HCT116 (cell line): ENCODE results near the gene PCSK6. TPM values are rescaled to one million over a fixed set of nuclear protein-coding genes. Genes with fewer than 3 reads are reported as not detected.

Source experiments
- ATAC-seq: fragments of 200-7000 bp; cut with Tn5 transposase; 2 replicates; pipeline ENCODE4 v1.9.1; 2020; ENCODE audit warnings: mild to moderate bottlenecking, moderate library complexity
- BruUV-seq: library from RNA; stranded (reverse); fragments of 400-500 nt; replicated peaks from 2 replicates; lab custom pipeline; 2021; lab: Mats Ljungman, UMichigan
- CTCF ChIA-PET: fragments of 300-600 bp; sonication (Branson Sonifier 250); formaldehyde crosslinking; loops from one replicate; lab custom pipeline; 2021; ENCODE audit warnings: antibody characterized with exemption; lab: Charles Lee
- POLR2A ChIA-PET: fragments of 300-600, 350-600 bp; sonication (Branson Sonifier 250); formaldehyde crosslinking; loops from one replicate; lab custom pipeline; 2021; ENCODE audit warnings: antibody characterized with exemption; lab: Charles Lee
- RAD21 ChIA-PET, 2 experiments: fragments of 300-600 bp; sonication (Branson Sonifier 250); formaldehyde crosslinking; loops; one replicate each; lab custom pipeline; 2023; ENCODE audit warnings: low total read pairs in 2 of 2; ENCODE audit not compliant: uncharacterized antibody in 2 of 2, unreplicated experiment in 2 of 2, low non-redundant PET in 1 of 2; lab: Charles Lee
- DNase-seq: peaks from one replicate; pipeline ENCODE4 v3.0.0-alpha.2; 2010; ENCODE audit warnings: low read depth, low spot score
- H2AFZ ChIP-seq: fragments of 200-600 bp; shearing (Covaris generic), sonication (generic); 2 replicates; pipeline ENCODE4 v1.6.1; 2017; ENCODE audit warnings: low read depth, mixed run types, mixed read lengths, antibody characterized with exemption, low read length; ENCODE audit not compliant: poor library complexity, severe bottlenecking
- H3K27ac ChIP-seq: 2 replicates; pipeline ENCODE4 v1.5.1; 2012; ENCODE audit warnings: low read depth, low read length
- H3K27me3 ChIP-seq: fragments of 200-600 bp; sonication (generic); 2 replicates; pipeline ENCODE4 v1.6.1; 2016; ENCODE audit warnings: mixed run types, low read length, mixed read lengths; ENCODE audit not compliant: insufficient read depth
- H3K36me3 ChIP-seq, 2 experiments: fragments of 200-500 bp in 1 of 2; fragments of 200-600 bp in 1 of 2; sonication (Bioruptor generic) in 1 of 2; sonication (generic) in 1 of 2; 2 replicates each; pipeline versions ENCODE4 v1.5.1 to v1.6.1; 2014 to 2016; ENCODE audit warnings: low read length in 2 of 2, inconsistent platforms in 1 of 2, mixed read lengths in 1 of 2, mixed run types in 1 of 2; ENCODE audit not compliant: insufficient read depth in 2 of 2, control insufficient read depth in 1 of 2
- H3K4me1 ChIP-seq, 2 experiments: fragments of 200-600 bp in 1 of 2; sonication (generic) in 1 of 2; 2 replicates each; pipeline versions ENCODE4 v1.5.1 to v1.6.1; 2012 to 2017; ENCODE audit warnings: low read length in 2 of 2, inconsistent platforms in 1 of 2, mild to moderate bottlenecking in 1 of 2, mixed read lengths in 1 of 2, mixed run types in 1 of 2, moderate library complexity in 1 of 2; ENCODE audit not compliant: insufficient read depth in 2 of 2, control insufficient read depth in 1 of 2
- H3K4me2 ChIP-seq: fragments of 200-600 bp; sonication (generic); 2 replicates; pipeline ENCODE4 v1.6.1; 2017; ENCODE audit warnings: mixed run types, low read length, mixed read lengths
- H3K4me3 ChIP-seq, 2 experiments: fragments of 200-600 bp in 1 of 2; sonication (generic) in 1 of 2; replicated peaks in 1 of 2; 2 replicates each; pipeline ENCODE4 v1.5.1; 2011 to 2016; ENCODE audit warnings: low read length in 2 of 2, control low read depth in 1 of 2, low read depth in 1 of 2, mild to moderate bottlenecking in 1 of 2, mixed read lengths in 1 of 2, mixed run types in 1 of 2
- H3K79me2 ChIP-seq: fragments of 200-600 bp; sonication (generic); 2 replicates; pipeline ENCODE4 v1.6.1; 2017; ENCODE audit warnings: mild to moderate bottlenecking, mixed run types, low read length, moderate library complexity, mixed read lengths; ENCODE audit not compliant: insufficient read depth
- H3K9ac ChIP-seq: fragments of 200-600 bp; sonication (generic); 2 replicates; pipeline ENCODE4 v1.6.1; 2016; ENCODE audit warnings: low read length, mixed read lengths
- H3K9me2 ChIP-seq: fragments of 200-600 bp; sonication (generic), shearing (Covaris generic); 2 replicates; pipeline ENCODE4 v1.6.1; 2017; ENCODE audit warnings: mixed run types, mild to moderate bottlenecking, moderate library complexity; ENCODE audit not compliant: insufficient read depth
- H3K9me3 ChIP-seq, 2 experiments: fragments of 200-500 bp in 1 of 2; fragments of 200-600 bp in 1 of 2; sonication (Bioruptor generic) in 1 of 2; sonication (generic) in 1 of 2; 2 replicates each; pipeline ENCODE4 v1.6.1; 2014 to 2017; ENCODE audit warnings: low read length in 2 of 2, mixed read lengths in 2 of 2, inconsistent platforms in 1 of 2, low read depth in 1 of 2, mild to moderate bottlenecking in 1 of 2, mixed run types in 1 of 2, moderate library complexity in 1 of 2; ENCODE audit not compliant: control insufficient read depth in 1 of 2, insufficient read depth in 1 of 2
- H4K20me1 ChIP-seq: fragments of 200-600 bp; sonication (generic), shearing (Covaris generic); 2 replicates; pipeline ENCODE4 v1.6.1; 2017; ENCODE audit warnings: mixed run types, mild to moderate bottlenecking, moderate library complexity; ENCODE audit not compliant: insufficient read depth
- ATF3 ChIP-seq: IDR thresholded peaks from 2 replicates; pipeline ENCODE4 v1.6.1; 2012
- CEBPB ChIP-seq: IDR thresholded peaks from 2 replicates; pipeline ENCODE4 v1.6.1; 2012; ENCODE audit warnings: low read depth
- CTCF ChIP-seq, 3 experiments: fragments of 200-600 bp in 1 of 3; sonication (generic) in 1 of 3; IDR thresholded peaks in 2 of 3; conservative IDR thresholded peaks in 1 of 3; 2 replicates each; pipeline ENCODE4 v1.5.1; 2012 to 2017; ENCODE audit warnings: low read depth in 2 of 3, low read length in 2 of 3, antibody characterized with exemption in 1 of 3, borderline replicate concordance in 1 of 3, control low read depth in 1 of 3, mild to moderate bottlenecking in 1 of 3, mixed read lengths in 1 of 3, mixed run types in 1 of 3, moderate library complexity in 1 of 3; ENCODE audit not compliant: insufficient read depth in 1 of 3
- EGR1 ChIP-seq: IDR thresholded peaks from 2 replicates; pipeline ENCODE4 v1.6.1; 2012; ENCODE audit warnings: low read depth
- ELF1 ChIP-seq: IDR thresholded peaks from 2 replicates; pipeline ENCODE4 v1.6.1; 2012; ENCODE audit warnings: low read depth, borderline replicate concordance
- EZH2 ChIP-seq: fragments of 200-600 bp; sonication (generic); IDR thresholded peaks from 2 replicates; pipeline ENCODE4 v1.6.1; 2017; ENCODE audit warnings: antibody characterized with exemption, mixed run types
- EZH2phosphoT487 ChIP-seq: fragments of 200-600 bp; IDR thresholded peaks from 2 replicates; pipeline ENCODE4 v1.6.1; 2018; ENCODE audit warnings: antibody characterized with exemption, borderline replicate concordance
- FOSL1 ChIP-seq: IDR thresholded peaks from 2 replicates; pipeline ENCODE4 v1.6.1; 2012; ENCODE audit warnings: low read depth
- JUND ChIP-seq: IDR thresholded peaks from 2 replicates; pipeline ENCODE4 v1.6.1; 2012
- MAX ChIP-seq: IDR thresholded peaks from 2 replicates; pipeline ENCODE4 v1.6.1; 2012
- POLR2A ChIP-seq: IDR thresholded peaks from 2 replicates; pipeline ENCODE4 v1.7.0; 2011; ENCODE audit warnings: borderline replicate concordance; ENCODE audit not compliant: insufficient read depth, insufficient read length; ENCODE audit errors: extremely low read depth
- POLR2AphosphoS5 ChIP-seq: IDR thresholded peaks from 2 replicates; pipeline ENCODE4 v1.6.1; 2011; ENCODE audit warnings: mild to moderate bottlenecking, low read depth, low read length, moderate library complexity
- RAD21 ChIP-seq: IDR thresholded peaks from 2 replicates; pipeline ENCODE4 v1.6.1; 2012; ENCODE audit warnings: low read depth, mild to moderate bottlenecking
- REST ChIP-seq: IDR thresholded peaks from 2 replicates; pipeline ENCODE4 v1.6.1; 2012; ENCODE audit warnings: low read depth
- SIN3A ChIP-seq: IDR thresholded peaks from 2 replicates; pipeline ENCODE4 v1.6.1; 2012; ENCODE audit warnings: low read depth
- SP1 ChIP-seq: IDR thresholded peaks from 2 replicates; pipeline ENCODE4 v1.6.1; 2012; ENCODE audit warnings: low read depth
- SRF ChIP-seq: IDR thresholded peaks from 2 replicates; pipeline ENCODE4 v1.6.1; 2012; ENCODE audit warnings: low read depth
- YY1 ChIP-seq: IDR thresholded peaks from 2 replicates; pipeline ENCODE4 v1.6.1; 2011; ENCODE audit warnings: low read length, low read depth, moderate library complexity, mild to moderate bottlenecking; ENCODE audit not compliant: insufficient replicate concordance; ENCODE audit errors: extremely low read depth
- ZBTB33 ChIP-seq: IDR thresholded peaks from 2 replicates; pipeline ENCODE4 v1.6.1; 2011; ENCODE audit warnings: mild to moderate bottlenecking, low read length, moderate library complexity; ENCODE audit not compliant: insufficient replicate concordance; ENCODE audit errors: extremely low read depth
- ZFX ChIP-seq: fragments of 450-650 bp; IDR thresholded peaks from 2 replicates; pipeline ENCODE4 v1.6.1; 2017
- intact Hi-C: fragments of 100-400 bp; cut with micrococcal nuclease; formaldehyde crosslinking; loops from 2 replicates; pipeline ENCODE4 v1.10.0; 2022
- total RNA-seq: library from RNA; stranded (reverse); gene quantifications from one replicate; pipeline ENCODE4 v1.2.1, GENCODE V29; 2021; ENCODE audit not compliant: unreplicated experiment

PCSK6 gene
- total RNA-seq, 1 experiment from 2014 or later = 13.5 TPM

- ChIA-PET RAD21 (no interaction called here), CTCF (no interaction called here)
Observed at GRCh38 chr15:101388046-101388445, 101.5 kb downstream of the PCSK6 start.

More at GRCh38 chr15:101388046-101388445, 101.5 kb downstream of the PCSK6 start:
- Histone ChIP-seq H3K9me3 (no peaks in the 10 kb centered on the region), H3K27ac (no peak overlapping the region), H2AFZ (no peak overlapping the region), H3K4me1 (no peaks in the 10 kb centered on the region), H3K36me3 (no peaks in the 10 kb centered on the region; a peak in 1 of 4 replicates), H3K79me2 (no peaks in the 10 kb centered on the region), H3K4me3 (no peak overlapping the region), H3K9ac (no peak overlapping the region), H3K9me2 (no peaks in the 10 kb centered on the region), H3K4me2 (no peak overlapping the region), H3K27me3 (no peaks in the 10 kb centered on the region), H4K20me1 (no peaks in the 10 kb centered on the region)
- TF ChIP-seq YY1 (no peak), ZFX (no peak), ATF3 (no peak), CTCF (IDR thresholded peaks at IDR 0.05 in 2 of 3, conservative IDR thresholded peaks at IDR 0.05 in 1 of 3; ENCODE audit: borderline replicate concordance in 1 of 3, insufficient read depth in 1 of 3, low read depth in 2 of 3, low read length in 2 of 3) (no peak), MAX (no peak), POLR2A (no peak), SIN3A (no peak), EGR1 (no peak), POLR2AphosphoS5 (no peak), JUND (no peak), RAD21 (no peak), REST (no peak), ZBTB33 (no peak), CEBPB (no peak), FOSL1 (no peak), SP1 (no peak), ELF1 (no peak), SRF (no peak), EZH2phosphoT487 (no peak), EZH2 (no peak)
- DNase-seq (no peak), ATAC-seq (no peak)
- POLR2A ChIA-PET = no interaction called here
- intact Hi-C loops = no loop called here
- BruUV-seq = no TSS peak
